ENCODE measurements around the gene KLC1. TPM values are rescaled to one million over a fixed set of nuclear protein-coding genes. Genes with fewer than 3 reads are reported as not detected.

Gene KLC1
- total RNA-seq, 2 experiments from 2014 or later: 97.5 to 101 TPM

- H3K27me3 Mint-ChIP-seq: no peaks in the 10 kb centered on the region
- ChIA-PET CTCF (no interaction called here), POLR2A (interaction anchor here (1.1 to 1.5 kb wide), 2 partner anchors 11 to 22 kb away, joined by 3 to 4 read pairs; partner anchors contain the start of genes XRCC3 and ZFYVE21)
- H3K4me3 Mint-ChIP-seq: no peak overlapping the region
- H3K27ac Mint-ChIP-seq: no peak overlapping the region
- no peak for DNase-seq
- intact Hi-C loops (cut with micrococcal nuclease): no loop called here
- no peaks in the 10 kb centered on the region for H3K9me3 Mint-ChIP-seq
- no peak for TF ChIP-seq CTCF (IDR thresholded peaks at IDR 0.05)
- ATAC-seq: no peak
- H3K4me1 Mint-ChIP-seq (ENCODE audit: low read depth): no peaks in the 10 kb centered on the region
- no peaks in the 10 kb centered on the region for H3K36me3 Mint-ChIP-seq (ENCODE audit: low read depth)
These were observed 108.5 kb downstream of the KLC1 start for GRCh38 chr14:103737432-103738045.

DNA sequence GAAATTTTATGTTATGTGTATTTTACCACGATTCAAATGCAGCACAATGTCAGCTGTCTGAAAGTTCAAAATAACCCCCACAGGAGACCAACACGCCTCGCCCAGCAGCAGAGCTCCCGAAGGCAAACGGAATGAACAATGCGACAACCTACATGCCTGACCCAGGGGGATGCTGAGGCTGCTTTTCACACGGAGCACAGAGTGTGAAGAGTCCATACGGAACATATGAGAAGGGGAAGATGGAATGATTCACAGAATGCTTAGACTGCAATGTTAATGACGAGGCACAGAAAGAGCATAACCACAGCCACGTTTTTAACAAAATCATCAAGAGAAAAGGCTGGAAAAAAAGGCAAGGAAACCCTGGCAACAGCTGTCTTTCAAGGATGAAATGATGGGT, 109.2 kb downstream of the KLC1 start:
- Mint-ChIP-seq H3K4me3 (no peak overlapping the region), H3K36me3 (ENCODE audit: low read depth) (no peaks in the 10 kb centered on the region)
- POLR2A ChIA-PET: interaction anchor here (1.1 kb wide), 1 partner anchor 10 kb away, joined by 3 read pairs; no protein-coding TSS in a partner anchor

GRCh38 chr14:103738701-103739451, 109.9 kb downstream of the KLC1 start:
- ChIA-PET CTCF (no interaction called here), POLR2A (interaction anchor here (1.0 kb wide), 1 partner anchor 160 kb away, joined by 3 read pairs; no protein-coding TSS in a partner anchor)
- DNase-seq: no peak
- no peak for TF ChIP-seq CTCF (IDR thresholded peaks at IDR 0.05)
- Mint-ChIP-seq H3K4me3 (no peak overlapping the region), H3K9me3 (no peaks in the 10 kb centered on the region), H3K4me1 (ENCODE audit: low read depth) (no peaks in the 10 kb centered on the region), H3K36me3 (ENCODE audit: low read depth) (no peaks in the 10 kb centered on the region), H3K27ac (no peak overlapping the region), H3K27me3 (no peaks in the 10 kb centered on the region)
- intact Hi-C loops (cut with micrococcal nuclease): no loop called here
- ATAC-seq: no peak

More for the DNA sequence above, 109.2 kb downstream of the KLC1 start:
- H3K9me3 Mint-ChIP-seq: no peaks in the 10 kb centered on the region
- no peaks in the 10 kb centered on the region for H3K4me1 Mint-ChIP-seq (ENCODE audit: low read depth)
- no peak for DNase-seq
- H3K27me3 Mint-ChIP-seq: no peaks in the 10 kb centered on the region
- H3K27ac Mint-ChIP-seq: no peak overlapping the region
- intact Hi-C loops (cut with micrococcal nuclease): no loop called here
- no peak for ATAC-seq
- CTCF ChIA-PET: no interaction called here
- no peak for TF ChIP-seq CTCF (IDR thresholded peaks at IDR 0.05)

GRCh38 chr14:103739466-103739792, 110.4 kb downstream of the KLC1 start:
- Mint-ChIP-seq H3K4me1 (ENCODE audit: low read depth) (no peaks in the 10 kb centered on the region), H3K27ac (no peak overlapping the region), H3K9me3 (no peaks in the 10 kb centered on the region), H3K27me3 (no peaks in the 10 kb centered on the region), H3K36me3 (ENCODE audit: low read depth) (no peaks in the 10 kb centered on the region), H3K4me3 (no peak overlapping the region)
- ChIA-PET POLR2A (interaction anchor here (1.0 kb wide), 1 partner anchor 159 kb away, joined by 3 read pairs; no protein-coding TSS in a partner anchor), CTCF (no interaction called here)
- TF ChIP-seq CTCF (IDR thresholded peaks at IDR 0.05): no peak
- ATAC-seq (no peak), DNase-seq (no peak)
- intact Hi-C loops (cut with micrococcal nuclease): no loop called here

DNA sequence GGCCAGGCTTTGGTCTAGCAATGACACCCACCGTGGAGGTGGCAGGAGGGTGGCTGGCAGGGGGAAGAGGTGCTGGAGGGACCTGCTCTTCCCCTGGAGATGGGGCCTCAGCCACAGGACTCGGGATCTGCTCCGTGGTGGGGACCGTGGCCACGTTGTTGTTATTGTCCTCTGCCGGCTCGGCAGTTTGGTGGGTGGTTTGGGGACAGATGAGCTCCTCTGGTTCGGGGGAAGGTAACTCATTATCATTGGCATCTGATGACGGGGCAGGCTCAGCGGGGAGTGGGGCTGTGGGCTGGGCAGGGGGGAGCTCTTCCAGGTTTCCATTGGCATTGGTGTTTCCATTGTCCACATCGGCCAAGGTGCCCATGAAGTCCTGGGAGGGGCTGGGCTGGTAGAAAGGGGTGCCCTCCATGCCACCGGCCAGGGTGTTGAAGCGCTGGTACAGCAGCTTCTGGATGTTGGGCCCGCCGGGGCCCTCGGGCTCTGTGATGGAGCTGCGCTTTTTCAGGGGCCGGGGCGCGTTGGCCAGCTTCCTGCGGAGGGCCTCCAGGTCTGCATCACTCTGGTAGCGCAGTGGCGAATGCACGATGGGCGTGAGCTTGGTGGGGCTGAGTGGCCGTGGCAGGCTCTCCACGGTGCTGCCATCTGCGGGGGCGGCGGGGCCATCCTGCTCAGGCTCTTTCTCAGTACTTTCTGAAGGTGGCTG, 110.9 kb downstream of the KLC1 start:
- H3K27ac Mint-ChIP-seq: no peak overlapping the region
- ChIA-PET POLR2A (no interaction called here), CTCF (no interaction called here)
- H3K27me3 Mint-ChIP-seq: no peaks in the 10 kb centered on the region
- H3K4me3 Mint-ChIP-seq: no peak overlapping the region
- intact Hi-C loops (cut with micrococcal nuclease): no loop called here
- no peaks in the 10 kb centered on the region for H3K9me3 Mint-ChIP-seq
- no peak for ATAC-seq
- no peaks in the 10 kb centered on the region for H3K36me3 Mint-ChIP-seq (ENCODE audit: low read depth)
- no peaks in the 10 kb centered on the region for H3K4me1 Mint-ChIP-seq (ENCODE audit: low read depth)
- no peak for TF ChIP-seq CTCF (IDR thresholded peaks at IDR 0.05)
- no peak for DNase-seq
